Measurements from ENCODE around the gene KLRG1.

- TF ChIP-seq RAD21 (IDR thresholded peaks at IDR 0.05 in 1 of 2, conservative IDR thresholded peaks at IDR 0.05 in 1 of 2; ENCODE audit: low read depth in 2 of 2, low read length in 2 of 2) (no peak), YY1 (IDR thresholded peaks at IDR 0.05; ENCODE audit: low read depth, low read length) (no peak), SIRT6 (IDR thresholded peaks at IDR 0.05; ENCODE audit: low read length) (no peak), EZH2 (IDR thresholded peaks at IDR 0.05; ENCODE audit: low read depth, low read length, severe bottlenecking) (no peak), PHF8 (conservative IDR thresholded peaks at IDR 0.05; ENCODE audit: low read depth, low read length) (no peak), BCL11A (IDR thresholded peaks at IDR 0.05; ENCODE audit: low read depth in 2 of 2, low read length in 2 of 2) (no peak), POLR2AphosphoS5 (IDR thresholded peaks at IDR 0.05; ENCODE audit: low read depth, low read length) (no peak), POLR2A (IDR thresholded peaks at IDR 0.05; ENCODE audit: control extremely low read depth in 1 of 2, low read depth in 2 of 2, low read length in 2 of 2) (no peak), SIN3A (conservative IDR thresholded peaks at IDR 0.05 in 1 of 2, IDR thresholded peaks at IDR 0.05 in 1 of 2; ENCODE audit: low read depth in 1 of 2, low read length in 2 of 2) (no peak)
- TF ChIP-seq, protein P1, sequence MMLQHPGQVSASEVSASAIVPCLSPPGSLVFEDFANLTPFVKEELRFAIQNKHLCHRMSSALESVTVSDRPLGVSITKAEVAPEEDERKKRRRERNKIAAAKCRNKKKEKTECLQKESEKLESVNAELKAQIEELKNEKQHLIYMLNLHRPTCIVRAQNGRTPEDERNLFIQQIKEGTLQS (IDR thresholded peaks at IDR 0.05; ENCODE audit: insufficient read depth, low read depth, low read length), result no peak
- TF ChIP-seq, protein P2, sequence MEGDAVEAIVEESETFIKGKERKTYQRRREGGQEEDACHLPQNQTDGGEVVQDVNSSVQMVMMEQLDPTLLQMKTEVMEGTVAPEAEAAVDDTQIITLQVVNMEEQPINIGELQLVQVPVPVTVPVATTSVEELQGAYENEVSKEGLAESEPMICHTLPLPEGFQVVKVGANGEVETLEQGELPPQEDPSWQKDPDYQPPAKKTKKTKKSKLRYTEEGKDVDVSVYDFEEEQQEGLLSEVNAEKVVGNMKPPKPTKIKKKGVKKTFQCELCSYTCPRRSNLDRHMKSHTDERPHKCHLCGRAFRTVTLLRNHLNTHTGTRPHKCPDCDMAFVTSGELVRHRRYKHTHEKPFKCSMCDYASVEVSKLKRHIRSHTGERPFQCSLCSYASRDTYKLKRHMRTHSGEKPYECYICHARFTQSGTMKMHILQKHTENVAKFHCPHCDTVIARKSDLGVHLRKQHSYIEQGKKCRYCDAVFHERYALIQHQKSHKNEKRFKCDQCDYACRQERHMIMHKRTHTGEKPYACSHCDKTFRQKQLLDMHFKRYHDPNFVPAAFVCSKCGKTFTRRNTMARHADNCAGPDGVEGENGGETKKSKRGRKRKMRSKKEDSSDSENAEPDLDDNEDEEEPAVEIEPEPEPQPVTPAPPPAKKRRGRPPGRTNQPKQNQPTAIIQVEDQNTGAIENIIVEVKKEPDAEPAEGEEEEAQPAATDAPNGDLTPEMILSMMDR (IDR thresholded peaks at IDR 0.05; ENCODE audit: control extremely low read depth in 1 of 3, insufficient read depth in 1 of 3, low read depth in 1 of 3, low read length in 3 of 3), result no peak
These were observed 44.7 kb downstream of the KLRG1 start for GRCh38 chr12:9034095-9034494.

All from H1 (cell line).